Measurements from ENCODE around the gene BSPRY. TPM values are rescaled to one million over a fixed set of nuclear protein-coding genes. Genes with fewer than 3 reads are reported as not detected.

BSPRY gene
- total and polyA plus RNA-seq, 4 donors: 8.8 to 12.7 (median 11.0) TPM

DNA sequence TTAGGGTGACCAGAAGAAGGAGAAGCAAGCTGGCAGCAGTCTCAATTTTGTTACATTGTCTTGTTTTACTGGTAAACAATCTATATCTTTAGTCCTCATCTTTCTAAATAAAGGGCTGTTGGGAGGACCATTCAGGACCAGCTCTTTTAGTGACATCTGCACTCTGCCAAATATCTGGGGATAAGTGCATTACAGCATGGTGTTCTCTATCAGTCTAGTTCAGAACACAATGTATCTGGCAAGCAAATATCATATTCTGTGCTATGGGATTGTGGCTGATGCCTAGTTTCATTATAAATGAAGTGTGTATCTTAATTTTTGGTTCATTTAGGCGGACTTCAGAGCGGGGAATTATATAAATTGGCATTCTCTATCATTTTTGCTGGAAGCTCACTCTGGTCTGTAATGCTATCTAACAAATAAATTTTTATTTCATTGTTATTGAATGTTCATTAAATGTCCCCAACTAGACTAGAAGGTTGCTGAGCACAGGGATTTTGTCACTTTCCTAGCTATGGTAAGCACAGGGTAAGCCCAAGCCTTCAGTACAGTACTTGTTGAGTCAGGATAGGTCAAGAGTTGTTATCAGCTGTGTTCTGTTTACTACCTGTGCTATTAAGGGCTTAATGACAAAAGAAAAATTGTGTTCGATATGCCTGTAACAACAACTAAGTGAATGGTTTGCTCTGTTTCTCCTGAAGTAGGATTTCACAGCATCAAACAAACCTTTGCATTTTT, 21.1 kb upstream of the BSPRY start:
- Histone ChIP-seq H3K9ac (ENCODE audit: insufficient read depth in 1 of 2, low read length in 2 of 2) (no peak overlapping the region), H3K27me3 (ENCODE audit: control insufficient read depth in 3 of 3, insufficient read depth in 3 of 3, low read length in 2 of 3) (no peaks in the 10 kb centered on the region), H3K27ac (ENCODE audit: low read depth in 1 of 2, low read length in 1 of 2) (no peak overlapping the region), H3K4me1 (ENCODE audit: control insufficient read depth in 5 of 5, insufficient read depth in 5 of 5, low read length in 5 of 5) (peaks cover 0 to 7% (median 0%) of the 10 kb centered on the region in 5 donors), H3K36me3 (ENCODE audit: control insufficient read depth in 4 of 4, insufficient read depth in 4 of 4, low read length in 4 of 4) (peaks cover 0 to 11% (median 0%) of the 10 kb centered on the region in 4 donors), H3K4me3 (no peak overlapping the region), H3K9me3 (ENCODE audit: control insufficient read depth in 4 of 4, insufficient read depth in 3 of 4, low read length in 3 of 4) (no peaks in the 10 kb centered on the region)
- TF ChIP-seq, protein P1, sequence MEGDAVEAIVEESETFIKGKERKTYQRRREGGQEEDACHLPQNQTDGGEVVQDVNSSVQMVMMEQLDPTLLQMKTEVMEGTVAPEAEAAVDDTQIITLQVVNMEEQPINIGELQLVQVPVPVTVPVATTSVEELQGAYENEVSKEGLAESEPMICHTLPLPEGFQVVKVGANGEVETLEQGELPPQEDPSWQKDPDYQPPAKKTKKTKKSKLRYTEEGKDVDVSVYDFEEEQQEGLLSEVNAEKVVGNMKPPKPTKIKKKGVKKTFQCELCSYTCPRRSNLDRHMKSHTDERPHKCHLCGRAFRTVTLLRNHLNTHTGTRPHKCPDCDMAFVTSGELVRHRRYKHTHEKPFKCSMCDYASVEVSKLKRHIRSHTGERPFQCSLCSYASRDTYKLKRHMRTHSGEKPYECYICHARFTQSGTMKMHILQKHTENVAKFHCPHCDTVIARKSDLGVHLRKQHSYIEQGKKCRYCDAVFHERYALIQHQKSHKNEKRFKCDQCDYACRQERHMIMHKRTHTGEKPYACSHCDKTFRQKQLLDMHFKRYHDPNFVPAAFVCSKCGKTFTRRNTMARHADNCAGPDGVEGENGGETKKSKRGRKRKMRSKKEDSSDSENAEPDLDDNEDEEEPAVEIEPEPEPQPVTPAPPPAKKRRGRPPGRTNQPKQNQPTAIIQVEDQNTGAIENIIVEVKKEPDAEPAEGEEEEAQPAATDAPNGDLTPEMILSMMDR (IDR thresholded peaks at IDR 0.05; ENCODE audit: control extremely low read depth, extremely low read depth): no peak
- WGBS, 2 donors: 94 to 97% methylated on average over 3 of the region's 3 CpGs
- no peak for DNase-seq
- no peak for ATAC-seq (ENCODE audit: insufficient read depth, low FRiP score)

DNA sequence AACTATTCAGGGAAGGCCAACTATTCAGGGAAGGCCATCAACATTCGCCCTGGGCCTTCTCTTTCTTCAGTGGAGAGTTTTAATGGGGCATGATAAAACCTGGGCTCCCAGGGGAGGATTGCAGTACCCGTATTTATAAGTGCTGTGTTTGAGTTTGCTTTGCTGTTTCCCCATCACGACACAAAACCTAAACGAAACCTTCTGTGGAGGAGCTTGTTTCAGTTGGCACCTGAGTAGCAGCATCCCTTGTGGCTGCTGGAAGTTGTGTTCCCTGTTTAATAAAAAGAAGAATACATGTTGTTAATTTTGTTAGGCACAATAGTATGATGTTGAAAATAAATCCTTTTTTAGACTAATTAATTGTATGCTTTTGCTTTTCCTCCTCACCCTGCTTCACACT, 17.6 kb upstream of the BSPRY start:
- Histone ChIP-seq H3K36me3 (ENCODE audit: control insufficient read depth in 4 of 4, insufficient read depth in 4 of 4, low read length in 4 of 4) (peaks cover 0 to 11% (median 0%) of the 10 kb centered on the region in 4 donors), H3K9me3 (ENCODE audit: control insufficient read depth in 4 of 4, insufficient read depth in 3 of 4, low read length in 3 of 4) (no peaks in the 10 kb centered on the region), H3K27me3 (ENCODE audit: control insufficient read depth in 3 of 3, insufficient read depth in 3 of 3, low read length in 2 of 3) (no peaks in the 10 kb centered on the region), H3K27ac (ENCODE audit: low read depth in 1 of 2, low read length in 1 of 2) (no peak overlapping the region), H3K4me1 (ENCODE audit: control insufficient read depth in 5 of 5, insufficient read depth in 5 of 5, low read length in 5 of 5) (no peaks in the 10 kb centered on the region), H3K4me3 (no peak overlapping the region), H3K9ac (ENCODE audit: insufficient read depth in 1 of 2, low read length in 2 of 2) (no peak overlapping the region)
- TF ChIP-seq, protein P1 (IDR thresholded peaks at IDR 0.05; ENCODE audit: control extremely low read depth, extremely low read depth): no peak
- DNase-seq: no peak
- ATAC-seq (ENCODE audit: insufficient read depth, low FRiP score): no peak
- 74 to 85% methylated on average over 4 of the region's 4 CpGs for WGBS, 2 donors

DNA sequence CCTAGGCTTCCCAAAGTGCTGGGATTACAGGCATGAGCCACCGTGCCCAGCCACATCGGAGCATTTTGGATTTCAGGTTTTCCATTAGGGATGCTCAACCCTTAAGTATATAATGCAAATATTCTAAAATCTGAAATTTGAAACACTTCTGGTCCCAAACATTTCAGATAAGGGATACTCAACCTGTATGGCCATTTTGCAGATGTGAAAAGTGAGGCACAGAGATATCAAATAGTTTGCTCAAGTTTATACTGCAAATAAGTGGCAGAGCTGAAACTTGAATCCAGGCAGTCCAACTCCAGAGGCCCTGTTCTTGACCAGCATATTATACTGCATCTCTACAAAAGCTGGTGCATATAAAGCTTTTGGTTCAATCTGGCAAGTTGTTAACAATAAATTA, 11.6 kb upstream of the BSPRY start:
- WGBS, 2 donors: 96 to 100% methylated on average over 2 of the region's 2 CpGs
- H3K4me3 ChIP-seq: no peak overlapping the region
- peaks cover 0 to 9% (median 0%) of the 10 kb centered on the region in 5 donors for H3K4me1 ChIP-seq (ENCODE audit: control insufficient read depth in 5 of 5, insufficient read depth in 5 of 5, low read length in 5 of 5)
- no peak overlapping the region for H3K27ac ChIP-seq (ENCODE audit: low read depth in 1 of 2, low read length in 1 of 2)
- no peak overlapping the region for H3K9ac ChIP-seq (ENCODE audit: insufficient read depth in 1 of 2, low read length in 2 of 2)
- DNase-seq: no peak
- no peaks in the 10 kb centered on the region for H3K36me3 ChIP-seq (ENCODE audit: control insufficient read depth in 4 of 4, insufficient read depth in 4 of 4, low read length in 4 of 4)
- ATAC-seq (ENCODE audit: insufficient read depth, low FRiP score): no peak
- H3K27me3 ChIP-seq (ENCODE audit: control insufficient read depth in 3 of 3, insufficient read depth in 3 of 3, low read length in 2 of 3): no peaks in the 10 kb centered on the region
- no peaks in the 10 kb centered on the region for H3K9me3 ChIP-seq (ENCODE audit: control insufficient read depth in 4 of 4, insufficient read depth in 3 of 4, low read length in 3 of 4)
- TF ChIP-seq, protein P1 (IDR thresholded peaks at IDR 0.05; ENCODE audit: control extremely low read depth, extremely low read depth): no peak
